GM19238 (cell line): ENCODE measurements around the gene JAZF1.
A peak's percentile ranks its signal among the peaks of the same experiment; 100 is the strongest.

Experiments used
- DNase-seq: peaks from one replicate; pipeline ENCODE4 v3.0.0; 2011; ENCODE audit warnings: low spot score; ENCODE audit not compliant: insufficient read length

Gene JAZF1

DNA sequence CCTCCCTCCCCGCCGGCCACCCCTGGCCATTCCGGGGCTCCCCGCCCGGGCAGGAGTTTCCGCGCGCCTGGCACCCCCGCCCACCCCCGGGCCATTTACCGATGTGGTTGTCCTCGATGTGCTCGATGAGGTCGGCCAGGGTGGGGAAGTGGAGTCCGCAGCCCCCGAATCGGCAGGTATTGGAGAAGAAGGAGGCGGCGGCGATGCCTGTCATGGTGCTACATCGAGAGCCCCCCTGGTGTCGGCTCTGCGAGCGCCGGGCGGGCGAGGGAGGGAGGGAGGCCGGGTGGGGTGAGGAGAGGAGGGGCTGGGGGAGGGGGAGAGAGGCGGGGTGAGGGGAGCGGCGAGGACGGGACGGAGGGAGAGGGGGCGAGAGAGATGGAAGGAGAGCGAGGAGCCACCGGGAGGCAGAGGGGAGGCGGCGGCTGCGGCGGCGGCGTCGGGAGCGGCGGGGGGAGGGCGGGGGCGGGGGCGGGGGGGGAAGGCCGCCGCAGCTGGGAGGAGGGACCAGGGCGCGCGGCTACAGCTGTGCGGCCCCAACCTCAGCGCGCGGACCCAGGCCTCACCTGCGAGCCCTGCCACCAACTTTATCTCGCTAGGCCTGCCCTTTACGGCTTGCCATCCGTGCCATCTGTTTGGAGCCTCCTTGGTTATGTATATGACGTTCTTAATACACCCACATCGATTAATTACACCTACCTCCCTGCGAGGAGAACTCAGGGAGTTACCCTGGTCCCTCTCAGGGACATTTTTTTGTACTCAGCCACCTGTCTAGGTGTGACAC is at the start of gene JAZF1:
JAZF1 (minus strand) TSS at position 432 of the 784 bp plus-strand sequence.
- peak; percentile 7 for DNase-seq

GRCh38 chr7:28230261-28230660 is 49.7 kb upstream of the JAZF1 start:
- DNase-seq, result no peak

- DNase-seq, result no peak
Observed at GRCh38 chr7:28228396-28228795, 47.8 kb upstream of the JAZF1 start.

DNA sequence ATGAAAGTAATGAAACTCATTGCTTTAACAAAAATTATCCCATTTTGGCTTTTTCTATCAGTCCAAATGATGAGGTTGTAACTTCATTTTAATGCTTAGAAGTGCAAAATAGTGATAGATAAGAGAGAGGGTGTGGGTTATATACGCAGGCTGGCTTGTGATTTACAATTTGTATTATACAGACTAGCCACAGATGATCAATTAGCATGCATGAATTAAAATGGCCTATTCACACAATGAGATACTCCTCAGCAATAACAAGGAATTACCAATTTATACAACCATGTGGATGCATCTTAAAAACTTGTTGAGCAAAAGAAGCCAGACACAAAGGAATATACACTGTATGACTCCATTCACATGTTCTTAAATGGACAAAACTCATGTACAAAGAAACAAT is 45.4 kb upstream of the JAZF1 start:
- DNase-seq, result no peak

DNA sequence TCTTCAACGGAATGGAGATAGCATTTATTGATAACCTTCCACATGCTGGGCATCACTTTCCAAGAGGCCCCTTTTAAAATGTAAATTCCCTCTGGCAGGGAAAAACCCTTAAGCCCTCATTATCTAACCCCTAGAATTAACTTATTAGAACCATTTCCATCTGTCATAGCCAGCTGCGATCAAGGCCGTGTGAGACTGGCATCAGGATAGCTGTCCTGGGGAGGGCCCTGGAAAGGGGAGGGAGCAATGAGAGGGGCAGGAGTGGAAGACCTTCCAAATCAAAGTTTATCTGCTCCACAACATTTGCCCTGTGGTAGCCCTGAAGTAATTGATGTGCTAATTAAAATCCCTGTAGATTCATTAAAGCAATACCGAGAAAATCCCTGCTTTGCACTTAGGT is 45.0 kb upstream of the JAZF1 start:
- no peak for DNase-seq

DNA sequence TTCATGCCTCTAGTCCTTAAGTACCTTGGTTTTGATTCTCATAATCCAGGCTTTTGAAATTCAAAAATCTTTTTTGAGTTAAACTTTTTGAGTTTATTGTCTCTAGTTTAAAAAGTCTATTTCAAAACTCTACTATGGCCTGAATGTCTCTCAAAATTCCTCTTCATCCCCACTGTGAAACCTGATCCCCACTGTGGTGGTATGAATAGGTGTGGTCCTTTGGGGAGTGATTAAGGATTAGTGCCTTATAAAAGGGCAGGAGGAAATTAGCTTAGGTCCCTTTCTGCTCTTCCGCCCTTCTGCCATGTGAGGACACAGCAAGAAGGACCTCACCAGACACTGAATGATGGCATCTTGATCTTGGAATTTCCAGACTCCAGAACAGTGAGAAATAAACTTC is 44.1 kb upstream of the JAZF1 start:
- no peak for DNase-seq

DNA sequence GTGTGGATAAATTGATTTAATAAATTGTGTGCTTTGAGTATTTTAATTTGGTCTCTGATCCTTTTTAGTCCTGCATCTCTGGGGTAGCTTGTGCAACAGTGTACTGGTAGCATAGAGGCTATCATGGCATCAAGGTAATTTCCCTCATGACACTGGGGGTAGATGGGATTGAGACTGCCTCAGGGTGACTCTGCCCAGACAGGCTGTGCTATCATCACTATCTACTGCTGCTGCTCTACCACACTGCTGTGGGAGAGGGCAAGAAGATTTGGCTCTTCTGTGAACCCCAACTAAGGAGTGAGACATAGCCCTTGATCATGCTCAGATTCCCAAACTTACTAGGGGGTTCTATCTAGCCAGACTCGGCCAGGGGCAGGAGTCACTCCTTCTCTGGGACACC is 43.6 kb upstream of the JAZF1 start:
- no peak for DNase-seq

DNA sequence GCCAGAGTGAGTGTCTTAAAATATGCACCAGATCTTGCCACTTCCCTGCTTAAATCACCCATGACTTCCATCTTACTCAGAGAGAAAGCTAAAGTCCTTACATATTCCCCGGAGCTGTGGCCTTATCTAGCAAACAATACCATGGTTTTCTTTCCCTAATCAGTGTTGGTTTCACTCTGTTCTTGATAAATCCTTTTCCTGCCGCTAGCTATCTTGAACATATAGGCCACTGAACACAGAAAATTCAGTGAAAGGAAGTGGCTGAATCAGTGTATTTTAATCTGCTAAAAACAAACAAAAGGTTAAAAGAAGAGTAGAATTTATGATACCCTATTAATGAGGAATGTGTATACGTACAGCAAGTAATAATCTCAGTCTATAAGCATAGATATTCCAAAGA is 42.0 kb upstream of the JAZF1 start:
- no peak for DNase-seq

GRCh38 chr7:28219793-28220192 is 39.2 kb upstream of the JAZF1 start:
- no peak for DNase-seq

GRCh38 chr7:28217143-28217542 is 36.5 kb upstream of the JAZF1 start:
- no peak for DNase-seq

GRCh38 chr7:28211006-28211405 is 30.4 kb upstream of the JAZF1 start:
- DNase-seq, result no peak

DNA sequence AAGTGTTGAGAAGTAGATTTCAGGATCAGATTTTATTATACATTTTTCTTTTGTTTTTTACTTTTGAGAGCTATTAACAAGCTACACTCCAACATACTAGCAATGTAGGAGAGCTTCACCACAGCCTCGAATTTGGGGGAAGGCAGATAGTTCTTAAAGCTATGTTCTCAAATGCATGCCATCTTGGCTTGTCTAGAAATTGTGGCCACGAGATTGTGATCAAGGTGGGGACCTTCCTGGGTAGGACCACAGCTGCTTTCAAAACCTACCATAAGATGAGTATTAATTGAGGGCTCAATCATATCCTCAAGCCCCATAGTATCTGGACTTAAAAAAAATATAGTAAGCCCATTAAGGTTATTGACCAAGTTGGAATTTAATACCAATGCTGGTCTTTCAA is 27.9 kb upstream of the JAZF1 start:
- DNase-seq, result no peak

DNA sequence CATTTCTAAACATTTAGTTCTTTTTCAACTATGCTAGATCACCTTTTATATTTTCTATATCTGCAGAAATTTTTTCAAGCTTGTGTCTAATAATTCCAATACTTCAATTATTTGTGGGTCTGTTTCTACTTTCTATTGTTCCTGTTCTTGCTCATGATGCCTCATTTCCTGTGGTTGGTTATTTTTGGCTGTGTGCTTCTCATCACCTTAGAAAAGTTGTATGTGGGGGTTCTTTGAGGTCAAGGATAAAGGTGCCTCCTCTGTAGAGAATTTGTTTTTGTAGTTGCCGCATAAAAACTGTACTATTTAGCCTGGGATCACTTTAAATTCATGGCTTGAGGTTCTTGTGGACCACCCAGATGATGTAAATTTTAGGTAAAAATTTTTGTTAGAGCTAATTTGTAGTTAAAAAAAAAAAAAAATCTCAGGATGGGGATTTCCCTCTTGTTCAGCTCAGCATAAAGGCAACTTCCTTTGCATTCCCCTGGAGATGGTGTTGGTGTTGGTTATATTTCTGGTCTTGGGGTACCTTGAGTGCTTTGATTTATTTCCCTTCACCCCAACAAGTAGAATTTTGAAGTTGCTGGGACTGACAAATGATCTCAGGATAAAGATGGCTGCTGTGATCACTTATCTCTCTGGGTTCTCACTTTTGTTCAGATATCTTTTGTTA is 27.0 kb upstream of the JAZF1 start:
- DNase-seq, result no peak

DNA sequence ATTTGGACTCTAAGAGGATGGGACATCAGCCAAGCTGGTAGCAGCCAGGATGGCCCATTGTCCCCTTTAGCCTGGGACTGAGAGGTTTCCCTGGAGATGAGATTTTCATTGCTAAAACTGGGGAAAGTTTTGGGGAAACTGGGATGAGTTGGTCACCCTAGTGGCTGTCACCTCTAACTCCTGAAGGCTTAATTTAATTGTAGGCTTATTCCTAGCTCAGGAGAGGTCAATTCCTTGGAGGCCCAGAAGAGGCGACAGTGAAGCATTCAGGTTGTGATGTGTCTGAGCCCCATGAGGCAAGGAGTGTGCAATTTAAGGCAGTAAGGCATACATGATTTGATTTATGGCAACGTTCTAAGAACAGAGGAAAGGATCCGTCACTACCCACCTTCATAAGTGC is 24.9 kb upstream of the JAZF1 start:
- no peak for DNase-seq

DNA sequence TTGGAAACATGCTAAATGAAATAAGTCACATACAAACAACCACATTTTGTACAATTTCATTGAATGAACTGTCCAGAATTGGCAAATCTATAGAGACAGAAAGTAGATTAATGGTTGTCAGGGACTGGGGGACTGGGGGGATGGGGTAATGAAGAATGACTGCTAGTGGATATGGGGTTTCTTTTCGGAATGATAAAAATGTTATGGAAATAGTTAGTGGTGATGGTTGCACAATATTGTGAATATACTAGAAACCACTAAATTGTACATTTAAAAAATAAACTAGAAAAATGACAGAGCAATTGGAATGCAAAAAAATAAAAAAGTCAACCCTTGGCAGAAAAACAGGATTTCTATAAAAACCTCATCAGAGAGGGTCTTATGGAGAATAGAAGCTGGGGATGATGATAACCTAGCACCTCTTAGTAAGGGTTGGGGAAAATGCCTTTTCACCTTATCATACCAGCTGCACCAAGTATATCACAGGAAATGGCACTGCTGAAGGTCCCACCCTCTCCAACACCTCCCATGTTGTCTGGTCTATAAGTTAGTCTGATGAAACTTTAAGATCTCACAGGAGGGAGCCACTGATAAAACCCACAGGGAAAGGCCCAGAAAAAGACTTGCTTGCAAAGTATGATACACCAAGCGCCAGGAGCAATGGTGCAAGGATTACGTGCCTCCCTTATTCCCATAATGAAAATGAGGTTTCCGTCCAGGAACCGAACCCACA is 23.1 kb upstream of the JAZF1 start:
- DNase-seq, result no peak

DNA sequence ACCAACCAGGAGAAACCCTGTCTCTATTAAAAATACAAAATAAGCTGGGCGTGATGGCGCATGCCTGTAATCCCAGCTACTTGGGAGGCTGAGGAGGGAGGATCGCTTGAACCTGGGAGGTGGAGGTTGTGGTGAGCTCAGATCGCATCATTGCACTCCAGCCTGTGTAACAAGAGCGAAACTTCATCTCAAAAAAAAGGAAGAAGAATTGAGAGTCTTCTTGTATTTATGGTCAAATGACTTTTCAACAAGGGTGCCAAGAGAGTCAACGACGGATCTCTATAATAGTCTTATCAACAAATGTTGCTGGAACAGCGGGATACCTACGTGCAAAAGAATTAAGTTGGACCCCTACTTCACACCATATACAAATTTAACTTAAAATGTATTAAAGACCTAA is 21.6 kb upstream of the JAZF1 start:
- DNase-seq, result no peak

DNA sequence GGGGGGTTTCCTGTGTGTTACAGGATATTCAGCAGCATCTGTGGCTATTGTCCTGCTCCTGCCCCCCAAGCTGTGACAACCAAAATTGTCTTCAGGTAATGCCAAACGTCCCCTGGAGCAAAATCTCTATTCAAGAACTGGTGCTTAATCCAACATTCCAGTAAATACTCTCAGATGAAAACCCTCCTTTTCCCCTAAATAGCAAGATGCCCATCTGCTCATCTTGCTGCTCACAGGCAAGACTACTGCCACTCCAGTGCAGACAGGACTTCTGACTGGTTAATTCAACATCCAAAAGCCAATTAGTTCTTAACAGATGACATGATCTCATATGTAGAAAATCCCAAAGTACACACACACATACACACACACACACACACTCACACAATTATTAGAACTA is 20.5 kb upstream of the JAZF1 start:
- no peak for DNase-seq

DNA sequence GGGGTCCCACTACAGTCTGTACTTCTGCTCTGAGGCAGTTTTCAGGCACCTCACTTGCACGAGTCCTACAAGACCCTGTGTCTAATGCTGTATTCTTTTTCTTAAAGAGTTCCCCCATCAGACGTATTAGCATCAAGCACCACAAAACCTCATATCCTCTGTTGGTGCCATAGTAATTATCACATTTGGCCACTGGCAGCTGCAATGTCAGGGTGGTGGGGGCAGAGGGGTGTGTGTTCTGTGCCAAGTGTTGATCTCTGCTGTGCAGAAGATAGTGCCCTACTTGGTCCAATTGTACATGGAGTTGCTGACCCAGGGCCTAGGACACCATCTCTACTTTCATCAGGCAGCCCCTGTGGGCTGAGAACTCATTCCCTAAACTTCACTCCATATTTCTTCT is 20.0 kb upstream of the JAZF1 start:
- DNase-seq, result no peak

GRCh38 chr7:28199021-28199510 is 18.5 kb upstream of the JAZF1 start:
- no peak for DNase-seq

GRCh38 chr7:28195910-28196620 is 15.5 kb upstream of the JAZF1 start:
- DNase-seq, result no peak

DNA sequence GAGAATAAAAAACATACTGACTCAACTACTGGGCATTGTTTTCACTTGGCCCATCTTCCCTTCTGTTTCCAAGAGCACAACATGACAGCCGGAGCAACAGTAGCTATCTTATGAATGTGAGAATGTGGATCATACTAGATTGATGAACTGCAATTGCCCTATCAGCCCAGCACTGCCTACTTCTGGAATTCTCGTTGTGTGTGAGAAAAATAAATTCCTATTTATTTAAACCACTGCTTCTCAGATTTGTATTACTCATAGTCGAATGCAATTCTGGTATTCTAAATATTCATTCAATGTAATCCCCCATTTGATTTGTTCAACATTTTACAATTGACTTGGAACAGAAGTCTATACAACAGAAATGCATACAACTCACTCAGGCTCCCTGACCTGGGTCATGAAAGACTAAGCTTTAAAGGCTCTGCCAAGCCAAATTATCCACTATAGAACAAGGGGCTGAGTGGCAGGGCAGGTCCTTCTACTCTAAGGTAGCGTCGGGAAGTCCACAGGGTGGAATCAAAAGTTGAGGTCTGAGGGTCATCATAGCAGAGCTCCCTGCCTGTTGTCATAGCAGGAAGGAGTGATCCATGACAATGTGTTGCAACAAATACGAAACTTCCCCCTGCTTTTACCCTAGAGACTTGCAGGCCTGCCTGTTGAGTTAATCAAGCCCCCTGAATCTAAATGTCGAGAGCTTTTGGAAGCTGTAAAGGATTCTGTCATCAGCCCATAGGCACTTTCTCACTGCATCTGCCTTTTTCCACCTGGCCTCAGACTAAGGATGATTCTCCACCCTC is 12.4 kb upstream of the JAZF1 start:
- no peak for DNase-seq
